Renal pelvis (tissue), 4 donors: ENCODE measurements around the gene CXCL14. TPM values are rescaled to one million over a fixed set of nuclear protein-coding genes. Genes with fewer than 3 reads are reported as not detected.

Source experiments
- DNase-seq: peaks from one replicate; pipeline ENCODE4 v3.0.0-alpha.2; 2013
- polyA plus RNA-seq, 3 donors: library from polyadenylated mRNA; unstranded; fragments of 120-200 nt; gene quantifications; one replicate each; pipeline ENCODE4 v1.2.1, GENCODE V29; 2013; ENCODE audit not compliant: insufficient read length in 3 of 3

Gene CXCL14
- polyA plus RNA-seq, 3 donors, result 25.9 to 34.1 (median 25.9) TPM

DNA sequence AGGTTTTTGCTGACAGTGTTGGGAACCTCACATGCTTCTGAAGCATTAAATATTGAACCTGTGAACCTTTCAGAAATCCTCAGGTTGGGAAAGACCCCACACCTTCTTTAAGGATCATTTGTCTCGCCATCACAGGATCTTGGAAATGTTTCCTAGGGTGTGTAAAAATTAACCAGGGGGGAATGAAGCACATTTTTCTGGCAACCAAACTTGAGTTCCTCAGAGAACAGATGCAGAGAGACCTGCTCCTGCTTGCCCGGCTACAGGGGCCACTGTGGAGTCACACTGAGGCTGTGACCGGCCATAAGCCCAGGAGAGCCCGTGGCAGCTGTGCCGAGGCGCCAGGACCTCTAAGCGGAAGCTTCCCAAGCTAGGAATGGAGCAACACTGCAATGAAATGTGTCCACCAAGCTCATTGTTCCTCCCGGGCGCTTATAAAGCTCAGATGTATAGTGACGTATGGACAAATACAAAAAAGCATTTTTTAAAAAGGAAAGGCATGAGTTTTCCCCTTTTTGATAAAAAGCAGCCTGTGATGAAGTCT lies 7.7 kb downstream of the CXCL14 start:
- DNase-seq, result no peak

- no peak for DNase-seq
Measured at GRCh38 chr5:135570453-135570764, 8.4 kb downstream of the CXCL14 start.

DNA sequence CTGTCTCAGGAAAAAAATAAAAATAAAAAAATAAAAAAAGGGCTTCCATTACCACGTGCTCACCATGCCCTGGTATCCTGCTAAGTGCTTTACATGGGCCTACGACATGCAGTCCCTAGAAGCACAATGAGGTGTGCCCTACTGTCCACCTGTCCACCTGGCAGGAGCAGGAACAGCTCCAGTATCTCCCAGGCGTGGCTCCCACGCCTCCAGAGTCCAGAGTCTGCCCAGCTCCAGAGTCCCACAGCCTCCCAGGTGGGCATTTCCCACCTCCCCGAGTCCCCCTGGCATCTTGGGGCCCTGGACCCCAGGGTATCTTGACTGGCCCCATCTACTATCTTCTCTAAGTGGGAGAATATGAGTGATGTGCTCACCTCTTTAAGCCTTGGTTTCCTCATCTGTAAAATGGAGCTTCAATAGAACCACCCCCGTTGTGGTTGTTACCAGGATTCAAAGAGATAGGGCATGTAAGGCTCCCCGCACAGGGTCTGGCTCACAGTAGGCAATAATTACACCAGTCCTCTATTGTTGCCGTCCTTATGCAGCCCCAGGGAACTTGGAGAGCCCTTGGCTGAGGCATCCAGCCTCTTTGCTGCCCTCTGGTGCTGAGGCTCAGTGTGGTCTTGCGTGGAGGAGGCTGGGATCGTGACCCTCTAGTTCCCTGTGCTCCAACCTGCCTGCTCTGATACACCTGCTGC lies 8.9 kb downstream of the CXCL14 start:
- DNase-seq, result no peak

GRCh38 chr5:135568923-135569360 lies 9.8 kb downstream of the CXCL14 start:
- DNase-seq, result no peak

DNA sequence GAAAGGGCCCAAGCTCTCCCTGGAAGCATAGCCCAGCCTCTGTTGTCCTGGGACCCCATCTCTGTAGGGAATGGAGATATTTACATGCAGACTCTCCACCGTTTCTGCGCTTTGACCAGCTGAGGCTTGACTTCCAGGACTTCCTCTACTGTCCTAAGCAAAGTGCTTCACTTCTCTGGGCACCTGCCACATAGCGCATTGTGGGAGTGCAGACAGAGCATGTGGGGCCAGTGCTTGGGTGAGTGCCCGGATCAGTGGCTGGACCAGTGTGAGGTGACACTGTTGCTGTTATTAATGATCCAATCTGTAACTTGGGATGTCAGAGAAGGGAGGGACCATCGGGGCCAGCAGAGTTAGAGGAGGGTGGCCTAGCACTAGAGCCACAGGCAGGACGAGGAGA lies 10.5 kb downstream of the CXCL14 start:
- no peak for DNase-seq

DNA sequence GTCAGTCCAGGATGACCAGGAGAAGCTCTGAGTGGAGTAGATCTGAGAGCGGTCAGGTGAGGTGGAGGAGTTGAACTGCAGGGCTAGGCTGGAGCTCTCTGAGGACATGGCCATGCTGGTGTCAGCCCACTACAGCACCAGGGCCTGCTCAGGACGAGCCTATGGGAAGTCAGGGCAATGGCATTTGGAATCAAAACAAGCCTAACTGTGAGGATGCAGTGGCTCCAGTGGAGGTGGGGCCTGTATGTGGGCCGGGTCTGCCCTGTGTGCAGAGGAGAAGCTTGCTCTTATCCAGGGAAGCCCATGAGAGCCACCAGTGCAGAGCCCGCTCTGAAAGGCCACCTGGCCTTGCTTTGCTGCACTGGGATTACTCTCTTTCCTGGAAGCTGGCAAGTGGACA lies 11.1 kb downstream of the CXCL14 start:
- no peak for DNase-seq

DNA sequence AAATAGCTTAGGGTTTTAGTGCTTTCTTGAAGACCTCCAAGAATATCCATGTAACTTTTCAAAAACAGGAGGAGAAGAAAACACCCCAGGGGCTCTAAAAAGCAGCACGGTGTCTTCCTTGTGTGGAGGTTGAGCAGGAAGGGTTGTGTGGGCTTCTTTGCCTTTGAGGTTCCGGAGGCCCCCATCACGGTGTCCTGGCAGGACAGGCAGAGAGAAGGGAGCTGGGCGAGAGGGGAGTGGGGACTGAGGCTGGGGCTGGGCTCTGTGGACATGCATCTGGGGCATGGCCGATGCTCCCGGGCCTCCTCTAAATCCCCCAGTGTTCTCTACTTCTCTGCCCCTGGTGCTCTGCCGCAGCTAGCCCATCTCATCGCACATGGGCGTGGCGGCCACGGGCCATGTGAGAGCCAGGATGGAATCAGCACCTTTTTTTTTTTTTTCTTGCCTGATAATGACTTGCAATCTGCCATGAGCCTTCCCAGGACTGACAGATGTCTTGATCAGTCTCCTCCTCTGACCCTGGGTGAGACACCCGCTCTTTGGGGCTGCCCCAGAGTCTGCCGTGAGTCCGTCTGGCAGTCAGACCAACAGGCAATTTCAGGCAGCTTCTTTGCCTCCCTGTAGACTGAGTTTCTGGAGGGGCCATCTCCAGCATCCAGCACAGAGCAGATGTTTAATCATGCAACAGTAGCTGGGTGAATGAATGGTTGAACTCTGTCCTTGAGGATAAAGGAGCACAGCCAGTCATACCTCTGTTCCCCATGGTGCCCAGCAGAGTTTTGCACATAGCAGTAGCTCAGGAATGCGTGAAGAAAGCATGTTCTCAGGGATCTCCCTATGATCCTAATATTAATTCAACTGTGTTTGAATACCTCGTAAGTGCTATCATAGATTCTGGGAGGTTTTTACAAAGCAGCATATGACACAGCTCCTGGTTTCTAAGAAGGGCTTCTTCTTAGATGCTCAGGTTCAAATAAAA lies 12.1 kb downstream of the CXCL14 start:
- DNase-seq, result no peak

- no peak for DNase-seq
Measured at GRCh38 chr5:135565725-135566421, 12.9 kb downstream of the CXCL14 start.

DNA sequence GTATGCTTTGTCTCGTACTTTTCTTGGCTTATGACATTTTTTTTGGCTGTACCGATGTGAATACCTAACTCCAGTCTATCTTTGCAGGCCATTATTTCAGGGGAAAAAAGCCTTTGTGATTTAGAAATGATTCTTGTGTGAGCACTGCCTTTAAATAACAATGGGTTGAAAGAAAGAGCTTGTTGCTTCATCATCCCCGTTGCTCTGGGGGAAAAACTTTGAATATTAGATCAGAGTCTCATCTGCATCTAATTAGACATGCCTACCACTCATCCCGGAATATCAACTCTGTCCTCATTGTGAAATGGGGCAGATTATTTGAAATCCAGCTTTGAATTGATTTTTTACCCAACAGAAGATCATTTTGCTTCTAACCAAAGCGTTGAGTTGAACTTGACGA lies 13.5 kb downstream of the CXCL14 start:
- DNase-seq, result no peak

GRCh38 chr5:135564331-135564730 lies 14.5 kb downstream of the CXCL14 start:
- no peak for DNase-seq

- DNase-seq, result no peak
Measured at GRCh38 chr5:135561266-135561665, 17.5 kb downstream of the CXCL14 start.

GRCh38 chr5:135560858-135561257 lies 17.9 kb downstream of the CXCL14 start:
- peak; percentile 85 for DNase-seq

- DNase-seq, result no peak
Measured at GRCh38 chr5:135559354-135559753, 19.4 kb downstream of the CXCL14 start.

DNA sequence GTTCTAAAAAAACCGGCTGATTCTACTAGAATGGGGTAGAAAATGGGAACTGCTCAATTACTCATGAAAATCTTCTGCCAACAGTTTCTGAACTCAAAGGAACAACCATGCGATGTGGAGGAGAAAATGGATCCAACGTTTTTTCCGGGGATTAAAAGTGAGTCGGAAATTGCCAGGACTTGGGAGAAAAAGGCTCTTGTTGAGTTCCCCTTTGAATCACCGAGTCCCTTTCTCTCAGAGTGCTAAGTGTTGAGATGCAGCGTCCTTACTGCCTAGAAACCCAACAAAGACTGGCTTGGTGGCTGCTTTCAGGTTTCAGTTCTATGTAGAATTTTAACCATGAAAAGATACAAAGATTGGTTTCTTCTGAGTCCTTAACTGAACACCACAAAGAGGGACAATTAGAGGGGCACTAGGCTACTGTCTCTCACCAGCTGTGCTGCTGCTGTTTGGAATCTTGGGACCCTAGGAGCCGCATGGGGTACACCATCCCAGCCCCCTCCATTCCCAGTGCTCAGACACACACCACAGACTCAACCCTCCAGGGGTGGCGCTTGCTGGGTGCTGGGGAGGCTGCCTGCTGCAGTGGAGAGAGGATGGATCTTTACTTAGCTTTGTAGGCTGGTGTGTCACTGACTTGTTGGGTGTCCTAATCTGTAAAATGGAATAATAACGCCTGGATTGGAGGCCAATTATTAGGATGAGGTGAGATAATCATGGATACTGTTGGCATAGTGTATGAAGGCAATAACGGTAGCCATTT lies 21.5 kb downstream of the CXCL14 start:
- DNase-seq, result no peak

- DNase-seq, result no peak
Measured at GRCh38 chr5:135556620-135557019, 22.2 kb downstream of the CXCL14 start.

GRCh38 chr5:135555530-135555929 lies 23.3 kb downstream of the CXCL14 start:
- DNase-seq, result no peak

DNA sequence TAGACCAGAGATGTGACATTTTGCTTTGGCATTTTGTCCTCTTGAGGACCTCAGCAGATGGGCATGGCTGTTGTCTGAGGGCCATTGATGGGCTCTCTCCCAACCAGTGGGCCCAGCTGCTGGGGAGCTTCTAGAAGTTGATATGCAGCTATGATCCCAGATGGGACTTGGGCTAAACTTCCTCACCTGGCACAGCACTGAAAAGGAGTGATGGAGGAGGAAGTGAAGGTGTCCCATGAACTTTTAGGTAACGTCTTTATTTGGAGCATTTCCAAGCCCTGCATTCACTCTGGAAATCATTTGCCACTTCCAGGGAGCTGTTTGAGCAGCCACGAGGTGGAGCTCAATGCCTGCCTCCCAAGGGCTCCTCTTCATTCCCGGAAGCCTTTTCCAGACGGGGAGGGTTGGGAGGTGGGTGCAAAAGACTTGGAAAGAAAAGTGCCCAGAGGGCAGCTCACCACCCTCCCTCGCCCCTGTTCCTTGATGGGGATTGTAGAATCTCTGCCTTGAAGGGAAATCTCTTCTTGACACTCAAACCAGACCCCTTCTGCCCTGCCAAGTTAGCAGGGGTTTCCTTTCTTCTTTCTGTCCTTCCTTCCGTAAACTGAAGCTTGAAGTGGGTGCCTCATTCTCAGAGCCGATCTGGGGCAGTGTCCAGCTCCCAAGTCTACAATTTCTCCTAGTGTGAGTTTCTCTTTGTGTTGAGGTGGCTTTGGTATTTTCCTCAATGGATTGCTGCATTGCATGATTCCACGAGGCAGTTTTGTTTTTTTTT lies 24.9 kb downstream of the CXCL14 start:
- DNase-seq, result no peak

GRCh38 chr5:135551593-135552447 lies 27.0 kb downstream of the CXCL14 start:
- peak; percentile 76 for DNase-seq

- no peak for DNase-seq
Measured at GRCh38 chr5:135549413-135549812, 29.4 kb downstream of the CXCL14 start.
